Germinal center (tissue), 1 donor: ENCODE results near the gene SGCD.
"Not testable (repeated sequence)": the region's sequence is repeated elsewhere in the genome, so short reads cannot be mapped to it uniquely, and the experiment has no call there.

ENCODE experiments used
- DNase-seq: peaks from one replicate; pipeline ENCODE4 v3.0.0; 2012; ENCODE audit warnings: mixed read lengths, low spot score

Gene SGCD

GRCh38 chr5:156640691-156641241 is 313.8 kb downstream of the SGCD start:
- DNase-seq = no peak

- no peak for DNase-seq
Measured at GRCh38 chr5:156641686-156642085, 314.7 kb downstream of the SGCD start.

GRCh38 chr5:156647034-156647451 is 320.1 kb downstream of the SGCD start:
- no peak for DNase-seq

GRCh38 chr5:156654444-156654843 is 327.5 kb downstream of the SGCD start:
- no peak for DNase-seq

GRCh38 chr5:156655732-156656131 is 328.8 kb downstream of the SGCD start:
- DNase-seq = no peak

GRCh38 chr5:156664832-156665231 is 337.9 kb downstream of the SGCD start:
- not testable (repeated sequence) for DNase-seq

- not testable (repeated sequence) for DNase-seq
Measured at GRCh38 chr5:156666686-156667085, 339.7 kb downstream of the SGCD start.

- no peak for DNase-seq
Measured at GRCh38 chr5:156667616-156668015, 340.7 kb downstream of the SGCD start.

- DNase-seq = no peak
Measured at GRCh38 chr5:156669416-156669815, 342.5 kb downstream of the SGCD start.

- DNase-seq = no peak
Measured at GRCh38 chr5:156670615-156671014, 343.7 kb downstream of the SGCD start.

- no peak for DNase-seq
Measured at GRCh38 chr5:156675395-156675794, 348.4 kb downstream of the SGCD start.

GRCh38 chr5:156677963-156678362 is 351.0 kb downstream of the SGCD start:
- DNase-seq = no peak

- no peak for DNase-seq
Measured at GRCh38 chr5:156678484-156678883, 351.5 kb downstream of the SGCD start.

- no peak for DNase-seq
Measured at GRCh38 chr5:156680831-156681230, 353.9 kb downstream of the SGCD start.

- DNase-seq = no peak
Measured at GRCh38 chr5:156681265-156681664, 354.3 kb downstream of the SGCD start.

GRCh38 chr5:156682971-156683370 is 356.0 kb downstream of the SGCD start:
- no peak for DNase-seq

GRCh38 chr5:156683509-156683908 is 356.5 kb downstream of the SGCD start:
- DNase-seq = no peak

GRCh38 chr5:156684216-156684615 is 357.3 kb downstream of the SGCD start:
- no peak for DNase-seq

- DNase-seq = no peak
Measured at GRCh38 chr5:156685481-156685880, 358.5 kb downstream of the SGCD start.

GRCh38 chr5:156686380-156686779 is 359.4 kb downstream of the SGCD start:
- no peak for DNase-seq

- no peak for DNase-seq
Measured at GRCh38 chr5:156686796-156687195, 359.8 kb downstream of the SGCD start.

GRCh38 chr5:156687514-156687913 is 360.6 kb downstream of the SGCD start:
- no peak for DNase-seq

- DNase-seq = no peak
Measured at GRCh38 chr5:156691572-156691971, 364.6 kb downstream of the SGCD start.

- DNase-seq = no peak
Measured at GRCh38 chr5:156693113-156693512, 366.1 kb downstream of the SGCD start.

GRCh38 chr5:156694598-156694997 is 367.6 kb downstream of the SGCD start:
- DNase-seq = no peak
